HEK293 (cell line): ENCODE results near the gene ARIH2.
A peak's percentile ranks its signal among the peaks of the same experiment; 100 is the strongest.
"Not testable (repeated sequence)": the region's sequence is repeated elsewhere in the genome, so short reads cannot be mapped to it uniquely, and the experiment has no call there.

Experiments used
- CTCF ChIA-PET: fragments of 350-600 bp; formaldehyde crosslinking; extraction: SDS; loops from one replicate; lab custom pipeline; 2021; ENCODE audit warnings: antibody characterized with exemption; lab: Yijun Ruan, JAX
- POLR2A ChIA-PET: fragments of 300-600 bp; formaldehyde crosslinking; extraction: SDS; loops from one replicate; lab custom pipeline; 2020; ENCODE audit warnings: antibody characterized with exemption, inconsistent platforms; lab: Yijun Ruan, JAX
- H3K27ac ChIP-seq: fragments of 200-500 bp; sonication (Bioruptor generic); 2 replicates; pipeline ENCODE4 v1.5.1; 2014; ENCODE audit warnings: low read depth, low read length, control low read depth, inconsistent platforms; ENCODE audit errors: extremely low read depth
- H3K36me3 ChIP-seq, 2 experiments: fragments of 200-500 bp in 1 of 2; sonication (Bioruptor generic) in 1 of 2; 1 replicate in 1 of 2; 2 replicates in 1 of 2; pipeline ENCODE4 v1.5.1; 2014 to 2017; ENCODE audit warnings: inconsistent platforms in 2 of 2, low read length in 2 of 2; ENCODE audit not compliant: control insufficient read depth in 2 of 2, insufficient read depth in 1 of 2
- H3K4me1 ChIP-seq: fragments of 200-500 bp; sonication (Bioruptor generic); 2 replicates; pipeline ENCODE4 v1.5.1; 2014; ENCODE audit warnings: mild to moderate bottlenecking, low read length, inconsistent platforms; ENCODE audit not compliant: control insufficient read depth, insufficient read depth
- H3K4me3 ChIP-seq: 2 replicates; pipeline ENCODE4 v1.5.1; 2011; ENCODE audit warnings: low read depth, mild to moderate bottlenecking, control low read depth, low read length, moderate library complexity
- H3K9me3 ChIP-seq: fragments of 200-500 bp; sonication (Bioruptor generic); 2 replicates; pipeline ENCODE4 v1.5.1; 2014; ENCODE audit warnings: low read depth, low read length, inconsistent platforms; ENCODE audit not compliant: control insufficient read depth, insufficient read depth
- BCL11A ChIP-seq: fragments of 450-650 bp; formaldehyde crosslinking; IDR thresholded peaks from 2 replicates; pipeline ENCODE4 v1.5.1; 2016; ENCODE audit warnings: low read depth, missing biosample characterization, missing genetic modification characterization
- FEZF1 ChIP-seq: fragments of 450-650 bp; formaldehyde crosslinking; IDR thresholded peaks from 2 replicates; pipeline ENCODE4 v1.5.1; 2016; ENCODE audit warnings: missing biosample characterization, missing genetic modification characterization
- GLIS1 ChIP-seq: fragments of 450-650 bp; formaldehyde crosslinking; IDR thresholded peaks from 2 replicates; pipeline ENCODE4 v1.5.1; 2016; ENCODE audit warnings: missing biosample characterization, missing genetic modification characterization
- KLF9 ChIP-seq: fragments of 450-650 bp; formaldehyde crosslinking; IDR thresholded peaks from 2 replicates; pipeline ENCODE4 v1.5.1; 2016; ENCODE audit warnings: missing biosample characterization, missing genetic modification characterization, low read depth
- MEIS1 ChIP-seq: sonication (generic); formaldehyde crosslinking; IDR thresholded peaks from 2 replicates; pipeline ENCODE4 v1.8.1; 2022; ENCODE audit warnings: missing genetic modification reagents, mild to moderate bottlenecking, borderline replicate concordance
- PBX3 ChIP-seq: sonication (generic); formaldehyde crosslinking; IDR thresholded peaks from 2 replicates; pipeline ENCODE4 v1.8.1; 2022; ENCODE audit warnings: mild to moderate bottlenecking, moderate library complexity, missing genetic modification reagents
- PRDM2 ChIP-seq: fragments of 450-650 bp; formaldehyde crosslinking; IDR thresholded peaks from 2 replicates; pipeline ENCODE4 v1.5.1; 2016; ENCODE audit warnings: missing biosample characterization, missing genetic modification characterization, borderline replicate concordance
- ZBTB20 ChIP-seq: fragments of 450-650 bp; formaldehyde crosslinking; IDR thresholded peaks from 2 replicates; pipeline ENCODE4 v1.5.1; 2016; ENCODE audit warnings: missing biosample characterization, missing genetic modification characterization
- ZBTB21 ChIP-seq: fragments of 450-650 bp; formaldehyde crosslinking; IDR thresholded peaks from 2 replicates; pipeline ENCODE4 v1.5.1; 2017; ENCODE audit warnings: missing biosample characterization, missing genetic modification characterization
- ZBTB6 ChIP-seq: fragments of 450-650 bp; formaldehyde crosslinking; IDR thresholded peaks from 2 replicates; pipeline ENCODE4 v1.5.1; 2017; ENCODE audit warnings: missing biosample characterization, missing genetic modification characterization
- ZNF157 ChIP-seq: fragments of 450-650 bp; formaldehyde crosslinking; IDR thresholded peaks from 2 replicates; pipeline ENCODE4 v1.5.1; 2016; ENCODE audit warnings: missing biosample characterization, missing genetic modification characterization
- ZNF202 ChIP-seq: fragments of 450-650 bp; formaldehyde crosslinking; IDR thresholded peaks from 2 replicates; pipeline ENCODE4 v1.5.1; 2016; ENCODE audit warnings: missing biosample characterization, missing genetic modification characterization, borderline replicate concordance
- ZNF221 ChIP-seq: fragments of 450-650 bp; formaldehyde crosslinking; IDR thresholded peaks from 2 replicates; pipeline ENCODE4 v1.5.1; 2017; ENCODE audit warnings: missing biosample characterization, missing genetic modification characterization, borderline replicate concordance
- ZNF354C ChIP-seq: fragments of 450-650 bp; formaldehyde crosslinking; IDR thresholded peaks from 2 replicates; pipeline ENCODE4 v1.5.1; 2016; ENCODE audit warnings: missing biosample characterization, missing genetic modification characterization, low read depth, borderline replicate concordance
- ZNF426 ChIP-seq: fragments of 450-650 bp; formaldehyde crosslinking; IDR thresholded peaks from 2 replicates; pipeline ENCODE4 v1.5.1; 2017; ENCODE audit warnings: missing biosample characterization, missing genetic modification characterization, mild to moderate bottlenecking, inconsistent platforms, moderate library complexity
- ZNF513 ChIP-seq: fragments of 450-650 bp; IDR thresholded peaks from 2 replicates; pipeline ENCODE4 v1.5.1; 2018; ENCODE audit warnings: missing biosample characterization, missing genetic modification characterization
- ZNF558 ChIP-seq: fragments of 450-650 bp; formaldehyde crosslinking; IDR thresholded peaks from 2 replicates; pipeline ENCODE4 v1.5.1; 2016; ENCODE audit warnings: missing biosample characterization, missing genetic modification characterization
- ZNF561 ChIP-seq: fragments of 450-650 bp; IDR thresholded peaks from 2 replicates; pipeline ENCODE4 v1.5.1; 2018; ENCODE audit warnings: missing biosample characterization, missing genetic modification characterization, borderline replicate concordance
- ZNF692 ChIP-seq: fragments of 450-650 bp; formaldehyde crosslinking; IDR thresholded peaks from 2 replicates; pipeline ENCODE4 v1.5.1; 2016; ENCODE audit warnings: missing biosample characterization, missing genetic modification characterization
- ZNF776 ChIP-seq: fragments of 450-650 bp; formaldehyde crosslinking; IDR thresholded peaks from 2 replicates; pipeline ENCODE4 v1.5.0; 2017; ENCODE audit warnings: missing biosample characterization, missing genetic modification characterization, borderline replicate concordance
- ZNF791 ChIP-seq: fragments of 450-650 bp; formaldehyde crosslinking; IDR thresholded peaks from 2 replicates; pipeline ENCODE4 v1.5.1; 2016; ENCODE audit warnings: missing biosample characterization, missing genetic modification characterization

The ARIH2 gene

GRCh38 chr3:48899273-48899672 lies 19.4 kb upstream of the ARIH2 start:
- H3K4me1 ChIP-seq = no peaks in the 10 kb centered on the region; the same call in 1 of the 2 replicates
- no peak for TF ChIP-seq ZNF221 (tag by site-specific recombination)
- TF ChIP-seq ZBTB21 (tag by site-specific recombination) = no peak
- no peak for TF ChIP-seq PBX3
- TF ChIP-seq ZBTB20 (tag by site-specific recombination) = no peak
- no peak for TF ChIP-seq FEZF1 (tag by site-specific recombination)
- TF ChIP-seq ZNF426 (tag by site-specific recombination) = no peak
- TF ChIP-seq ZNF157 (tag by site-specific recombination) = no peak
- no peak for TF ChIP-seq BCL11A
- no peak for TF ChIP-seq KLF9 (tag by site-specific recombination)
- no peak for TF ChIP-seq ZNF776 (tag by site-specific recombination)
- TF ChIP-seq ZNF558 (tag by site-specific recombination) = no peak
- no peak for TF ChIP-seq ZNF791 (tag by site-specific recombination)
- no peak for TF ChIP-seq MEIS1 (CRISPR knock-in tag)
- TF ChIP-seq ZBTB6 = no peak
- H3K36me3 ChIP-seq = no peaks in the 10 kb centered on the region
- no peak overlapping the region for H3K4me3 ChIP-seq
- POLR2A ChIA-PET = interaction anchor here (1.1 kb wide), 1 partner anchor 182 kb away, joined by 3 read pairs; the partner anchor contains the start of gene IP6K2
- CTCF ChIA-PET = no interaction called here
- H3K9me3 ChIP-seq = no peaks in the 10 kb centered on the region
- no peak overlapping the region for H3K27ac ChIP-seq

- H3K4me3 ChIP-seq, H3K4me1 ChIP-seq, H3K27ac ChIP-seq, CTCF ChIA-PET, H3K36me3 ChIP-seq, POLR2A ChIA-PET, H3K9me3 ChIP-seq: not testable (repeated sequence)
These were observed 11.6 kb upstream of the ARIH2 start for GRCh38 chr3:48907026-48907425.

- Histone ChIP-seq H3K4me3 (no peak overlapping the region), H3K9me3 (no peaks in the 10 kb centered on the region), H3K27ac (no peak overlapping the region), H3K36me3 (no peaks in the 10 kb centered on the region), H3K4me1 (no peaks in the 10 kb centered on the region)
- ChIA-PET POLR2A (interaction anchor here (0.7 kb wide), 1 partner anchor 16 kb away, joined by 6 read pairs; no protein-coding TSS in a partner anchor), CTCF (no interaction called here)
- no peak for TF ChIP-seq ZNF202
- TF ChIP-seq ZNF513 = no peak
- TF ChIP-seq ZNF692 = 0 out of 2 replicates have a peak, but pooled peaks have one; percentile 11
- TF ChIP-seq ZNF354C (tag by site-specific recombination) = no peak
- no peak for TF ChIP-seq PRDM2 (tag by site-specific recombination)
- TF ChIP-seq GLIS1 = peak; percentile 56; the same call in 1 of the 2 replicates
- TF ChIP-seq ZNF561 = no peak
These were observed 3.3 kb upstream of the ARIH2 start for GRCh38 chr3:48915296-48915695.
